ENCODE data around the gene NCKAP5.

NCKAP5 gene

DNA sequence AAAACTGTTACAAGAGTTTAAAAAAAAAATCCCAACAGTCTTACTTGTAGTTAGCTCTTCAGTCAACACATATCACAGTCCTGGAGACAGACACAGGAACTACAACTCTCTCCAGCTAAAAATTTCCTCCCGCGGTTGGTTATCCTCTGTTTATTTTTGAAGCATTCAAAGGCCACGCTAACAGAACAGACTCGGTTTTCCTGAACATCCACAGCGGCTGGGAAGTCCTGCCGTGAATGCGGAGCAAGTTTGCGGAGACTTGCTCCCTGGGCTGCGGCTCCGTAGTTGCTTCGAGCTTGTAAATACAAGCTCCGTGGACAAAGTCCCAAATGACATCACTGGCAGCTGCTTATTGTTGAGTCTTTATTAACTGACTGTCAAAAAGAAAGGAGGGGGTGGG is at the start of gene NCKAP5:
Gene NCKAP5, minus strand, starts transcription at position 292 of the 400 bp plus-strand sequence. CDS start 50,937 bp downstream, outside the sequence.
- peak; percentile 33 for DNase-seq (ENCODE audit: low spot score)

DNA sequence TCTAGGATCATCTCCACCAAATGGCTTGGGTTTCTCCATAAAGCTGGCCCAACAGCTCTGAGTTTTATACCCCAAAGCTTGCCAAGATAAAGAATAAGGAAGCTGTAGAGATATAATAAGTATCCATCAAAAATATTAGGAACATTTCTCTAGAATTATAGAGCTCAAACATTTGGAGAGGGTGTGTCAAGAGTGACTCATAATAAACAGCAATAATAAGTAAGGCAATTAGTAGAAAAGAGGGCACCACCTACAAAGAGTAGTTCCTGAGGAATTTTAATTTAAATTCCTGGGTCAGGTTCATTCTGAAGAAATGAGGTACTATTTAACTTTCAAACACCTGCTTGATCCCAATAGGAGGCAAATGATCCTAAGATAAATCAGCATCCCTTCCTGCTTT is 41.4 kb upstream of the NCKAP5 start:
- no peak for DNase-seq (ENCODE audit: low spot score)

DNA sequence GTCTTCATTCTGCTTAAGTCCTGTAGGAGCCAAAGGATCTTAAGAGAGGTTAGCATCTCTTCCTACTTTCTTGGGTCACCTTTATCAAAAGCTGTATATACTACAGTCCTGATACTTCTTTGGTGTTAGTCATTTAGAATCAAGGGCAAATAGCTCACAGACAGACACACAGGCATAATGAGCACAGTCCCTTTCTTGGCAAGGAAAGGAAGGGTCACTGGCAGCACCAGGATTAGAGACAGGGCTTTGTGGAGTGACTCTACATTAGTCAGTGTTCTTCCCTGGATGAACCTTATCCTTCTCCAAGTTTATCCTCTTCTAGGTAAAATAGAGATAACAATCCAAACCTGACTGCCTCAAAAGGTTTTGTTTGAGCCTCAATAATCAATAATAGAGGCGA is 40.0 kb upstream of the NCKAP5 start:
- peak; percentile 6 for DNase-seq (ENCODE audit: low spot score)

DNA sequence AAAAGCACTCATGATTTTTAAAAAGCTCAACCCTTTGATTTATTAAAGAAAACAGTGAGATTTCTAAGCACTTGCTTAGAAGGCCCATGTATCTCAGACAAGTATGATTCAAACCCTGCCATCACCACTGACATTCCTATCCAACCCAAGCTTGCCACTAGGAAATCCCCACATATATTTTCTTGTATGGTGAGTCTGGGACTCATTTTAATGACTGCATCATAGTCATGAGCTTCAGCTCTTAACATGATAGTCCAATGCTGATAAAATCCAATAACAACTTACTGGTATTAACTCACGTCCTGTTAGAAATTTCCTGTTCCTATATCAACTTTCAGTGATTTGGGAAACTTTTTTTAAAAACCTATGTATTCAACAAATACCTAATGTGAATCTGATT is 39.4 kb upstream of the NCKAP5 start:
- DNase-seq (ENCODE audit: low spot score) = peak; percentile 30

DNA sequence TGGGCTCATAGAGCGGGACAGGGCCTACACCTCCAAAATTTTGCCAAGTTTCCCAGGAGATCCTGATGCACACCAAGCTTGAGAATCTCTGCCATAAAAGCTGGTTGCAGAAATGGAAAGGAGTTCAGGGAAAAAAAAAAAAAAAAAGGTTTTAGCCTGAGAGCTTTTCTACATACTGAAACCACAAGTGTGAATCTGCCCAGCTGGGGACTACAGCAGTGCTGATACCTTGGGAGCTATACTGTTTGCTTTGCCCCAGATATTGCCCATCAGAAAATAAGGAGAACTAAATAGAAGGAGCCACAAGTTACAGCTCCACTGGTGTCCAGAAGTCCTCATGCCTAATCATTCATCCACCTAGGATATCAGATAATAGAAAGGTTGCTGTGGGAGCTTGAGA is 38.4 kb upstream of the NCKAP5 start:
- no peak for DNase-seq (ENCODE audit: low spot score)

DNA sequence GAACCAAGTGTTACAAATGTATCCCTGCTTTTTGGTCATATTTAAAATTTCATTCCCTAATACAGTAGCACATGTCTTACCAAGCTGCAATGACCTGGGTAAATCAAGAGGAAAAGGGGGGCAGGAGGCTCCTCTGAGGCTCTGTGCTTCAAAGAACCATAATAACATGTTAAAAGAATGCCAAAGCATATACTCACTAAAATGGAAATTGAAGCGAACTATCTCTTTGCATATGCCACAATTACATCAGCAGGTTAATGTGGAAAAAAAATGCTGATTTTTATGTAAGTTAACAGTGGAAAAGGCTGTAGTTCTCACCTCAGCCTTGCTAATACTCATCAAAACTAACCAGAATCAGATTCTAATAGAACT is 37.5 kb upstream of the NCKAP5 start:
- no peak for DNase-seq (ENCODE audit: low spot score)

DNA sequence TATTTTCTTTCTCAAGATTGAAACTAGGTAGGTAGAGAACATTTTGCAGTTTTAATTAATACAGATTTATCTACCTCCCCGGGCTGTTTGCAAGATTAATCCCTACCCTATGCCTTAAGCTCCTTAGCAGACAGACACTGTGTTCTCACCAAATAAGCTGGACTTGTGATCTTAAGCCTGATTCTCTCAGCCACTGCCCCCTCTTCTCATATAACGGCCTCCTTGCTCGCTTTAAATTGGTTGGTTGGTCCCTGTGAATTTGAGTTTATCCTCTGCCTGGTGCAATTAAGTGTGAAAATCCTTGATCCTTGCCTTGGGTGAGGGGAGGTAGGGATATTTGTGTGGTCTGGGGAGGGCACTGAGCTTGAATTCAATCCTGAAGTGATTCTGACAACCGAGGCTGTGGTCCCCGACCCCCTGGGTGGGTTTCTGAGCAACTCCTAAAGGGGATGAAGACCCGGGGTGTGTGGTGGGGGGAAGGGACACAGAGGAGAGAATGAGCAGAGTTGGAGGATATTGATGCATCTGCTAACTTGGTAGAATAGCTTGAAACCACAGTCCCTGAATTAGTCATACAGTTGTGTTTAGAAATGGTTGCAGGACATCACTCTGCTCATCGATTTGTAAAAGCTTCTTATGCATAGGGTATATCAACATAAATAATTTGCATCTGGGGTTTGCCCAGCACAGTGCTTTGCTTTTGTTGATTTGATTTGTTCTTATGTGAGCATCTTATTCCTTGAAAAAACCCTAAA is 36.9 kb upstream of the NCKAP5 start:
- DNase-seq (ENCODE audit: low spot score) = no peak

DNA sequence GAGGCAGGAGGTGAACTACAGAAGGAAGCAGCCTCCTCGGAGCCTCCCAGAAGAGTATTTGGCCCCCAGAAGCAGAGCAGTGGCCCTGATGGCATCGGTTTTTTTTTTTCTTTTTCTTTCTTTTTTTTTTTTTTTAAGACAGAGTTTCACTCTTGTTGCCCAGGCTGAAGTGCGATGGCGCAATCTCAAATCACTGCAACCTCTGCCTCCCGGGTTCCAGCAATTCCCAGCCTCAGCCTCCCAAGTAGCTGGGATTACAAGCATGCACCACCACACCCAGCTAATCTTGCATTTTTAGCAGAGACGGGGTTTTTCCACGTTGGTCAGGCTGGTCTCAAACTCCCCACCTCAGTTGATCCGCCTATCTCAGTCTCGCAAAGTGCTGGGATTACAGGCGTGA is 34.8 kb upstream of the NCKAP5 start:
- DNase-seq (ENCODE audit: low spot score) = no peak

DNA sequence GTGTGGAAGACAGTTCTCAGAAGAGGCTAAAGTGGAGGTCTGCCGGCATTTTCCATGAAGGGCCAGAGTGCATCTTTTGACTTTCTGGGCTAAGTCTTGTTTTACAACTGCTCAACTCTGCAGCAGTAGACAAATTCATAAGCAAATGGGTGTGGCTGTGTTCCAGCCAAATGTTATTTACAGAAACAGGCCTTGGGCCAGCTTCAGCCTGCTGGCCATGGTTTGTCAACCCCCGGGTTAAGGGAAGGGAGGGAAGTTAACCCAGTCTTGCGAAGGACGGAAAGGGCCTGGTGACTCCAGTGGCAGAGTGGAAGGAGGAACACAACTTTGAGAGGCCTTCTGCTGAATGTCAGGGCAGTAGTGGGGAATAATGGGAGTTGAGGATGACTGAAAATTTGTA is 34.3 kb upstream of the NCKAP5 start:
- DNase-seq (ENCODE audit: low spot score) = no peak

DNA sequence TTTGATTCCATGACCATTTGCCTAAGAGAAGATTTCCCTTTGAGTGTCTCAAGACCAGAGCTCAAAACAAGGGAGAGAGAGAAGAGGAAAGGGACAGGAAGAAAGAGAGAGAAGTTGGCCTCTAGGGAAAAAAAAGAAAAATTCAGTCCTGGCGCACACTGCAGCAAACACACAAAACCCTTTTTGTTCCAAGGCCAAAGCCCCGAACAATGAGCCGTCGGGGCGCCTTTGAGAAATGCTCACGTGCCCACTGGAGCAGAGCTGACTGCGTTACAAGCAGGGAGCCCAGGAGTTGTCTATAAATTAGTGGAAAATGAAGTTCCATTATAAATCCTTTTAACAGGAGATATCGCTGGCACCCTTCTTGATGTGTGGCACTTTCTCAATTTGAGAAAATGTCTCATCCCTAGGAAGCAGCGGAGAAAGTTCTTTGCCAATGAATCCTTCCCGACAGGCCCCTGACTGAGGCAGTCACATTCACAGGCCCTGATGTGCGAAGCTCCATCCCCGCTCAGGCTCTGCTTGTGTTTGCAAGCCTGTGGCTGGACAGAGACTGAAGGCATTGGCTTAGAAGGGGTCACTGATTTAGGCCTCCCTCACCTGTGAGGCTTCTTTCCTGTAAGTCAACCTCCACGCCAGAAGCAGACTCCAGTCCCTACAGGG is 32.1 kb upstream of the NCKAP5 start:
- DNase-seq (ENCODE audit: low spot score) = no peak

DNA sequence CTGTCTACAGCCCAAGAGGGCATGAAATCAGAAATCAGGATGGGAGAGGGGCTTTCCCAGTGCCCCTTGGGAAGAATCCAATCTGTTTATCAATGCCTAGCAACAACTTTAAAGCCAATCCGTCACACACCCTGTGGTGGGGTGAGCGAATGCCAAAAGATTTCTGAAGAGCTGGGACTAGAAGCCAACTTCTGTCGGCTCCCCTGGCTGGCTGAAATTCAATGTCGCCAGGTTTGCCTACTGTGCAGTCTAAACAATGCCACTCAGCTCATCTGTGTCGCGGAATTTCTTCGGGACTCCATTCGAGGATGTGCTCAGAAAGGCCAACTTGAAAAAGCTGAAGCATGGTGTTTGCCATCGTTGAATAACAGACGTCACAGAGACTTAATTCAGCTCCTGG is 31.5 kb upstream of the NCKAP5 start:
- no peak for DNase-seq (ENCODE audit: low spot score)

DNA sequence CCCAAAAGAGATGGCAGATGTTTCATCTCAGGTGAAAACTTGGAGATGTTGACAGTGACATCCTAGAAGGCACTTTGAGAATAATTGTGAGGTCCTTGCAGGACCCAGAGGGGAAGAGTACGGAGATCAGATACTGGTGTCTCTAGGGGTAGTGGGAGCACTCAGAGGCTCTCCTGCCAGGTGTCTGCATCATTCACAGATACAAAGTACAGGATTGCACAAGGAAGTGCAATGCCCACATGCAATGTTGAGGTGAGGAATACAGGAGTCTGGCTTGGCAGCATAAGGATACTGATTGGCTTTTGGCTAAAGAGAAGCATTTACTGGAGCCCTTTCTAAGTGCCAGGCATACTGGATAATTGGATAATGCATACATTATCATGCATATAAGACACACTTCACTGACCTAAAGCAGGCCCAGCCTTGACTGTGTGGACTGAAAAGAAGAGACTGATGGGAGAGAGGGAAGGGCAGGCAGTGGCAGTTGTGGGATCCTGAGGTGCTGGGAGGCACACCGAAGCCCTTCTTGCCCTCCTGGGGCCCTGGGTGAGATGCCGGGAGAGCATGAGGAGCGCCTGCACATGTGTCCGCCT is 31.0 kb upstream of the NCKAP5 start:
- DNase-seq (ENCODE audit: low spot score) = no peak

DNA sequence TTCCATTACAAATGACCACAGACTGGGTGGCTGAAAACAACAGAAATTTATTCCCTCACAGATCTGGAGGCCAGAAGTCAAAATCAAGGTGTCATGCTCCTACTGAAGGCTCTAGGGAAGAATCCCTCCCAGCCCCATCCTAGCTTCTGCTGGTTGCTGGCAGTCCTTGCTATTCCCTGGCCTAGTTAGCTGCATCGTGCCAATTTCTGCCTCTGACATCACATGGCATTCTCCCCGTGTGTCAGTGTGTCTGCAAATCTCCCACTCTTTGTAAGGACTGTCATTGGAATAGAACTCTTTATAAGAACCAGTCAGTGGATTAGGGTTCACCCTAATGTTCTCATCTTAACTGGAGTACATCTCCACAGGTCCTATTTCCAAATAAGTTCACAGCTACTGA is 30.5 kb upstream of the NCKAP5 start:
- DNase-seq (ENCODE audit: low spot score) = no peak

DNA sequence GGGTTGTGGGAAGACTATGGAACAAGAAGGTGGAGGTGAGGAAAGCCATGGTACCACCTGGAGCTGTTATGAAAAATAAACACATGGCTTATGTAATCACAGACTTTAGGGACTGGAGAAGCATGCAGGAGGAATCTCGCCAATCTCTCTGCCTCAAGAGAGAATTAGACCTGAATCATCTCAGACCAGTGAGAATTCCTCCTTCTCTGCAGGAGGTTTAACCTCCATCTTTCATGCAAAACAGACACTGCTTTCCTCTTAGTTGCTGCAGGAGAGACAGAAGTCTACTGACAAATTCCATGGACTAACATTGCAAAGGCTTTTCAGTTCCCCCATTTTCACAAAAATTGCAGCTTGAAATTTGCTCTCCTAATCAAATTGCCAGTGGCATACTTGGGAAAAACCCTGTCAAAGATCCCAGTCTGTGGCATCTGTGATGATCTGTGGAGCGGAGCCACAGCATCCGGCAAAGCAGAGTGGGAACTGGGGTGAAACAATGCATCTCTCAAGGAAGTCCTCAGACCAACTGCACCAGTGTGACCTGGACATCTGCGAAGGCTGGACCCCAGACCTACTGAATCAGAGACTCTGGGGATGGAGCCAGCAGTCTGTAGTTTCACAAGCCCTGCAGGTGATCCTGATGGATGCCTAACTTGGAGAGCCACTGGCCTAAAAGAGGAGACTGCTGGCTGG is 28.6 kb upstream of the NCKAP5 start:
- DNase-seq (ENCODE audit: low spot score) = no peak

DNA sequence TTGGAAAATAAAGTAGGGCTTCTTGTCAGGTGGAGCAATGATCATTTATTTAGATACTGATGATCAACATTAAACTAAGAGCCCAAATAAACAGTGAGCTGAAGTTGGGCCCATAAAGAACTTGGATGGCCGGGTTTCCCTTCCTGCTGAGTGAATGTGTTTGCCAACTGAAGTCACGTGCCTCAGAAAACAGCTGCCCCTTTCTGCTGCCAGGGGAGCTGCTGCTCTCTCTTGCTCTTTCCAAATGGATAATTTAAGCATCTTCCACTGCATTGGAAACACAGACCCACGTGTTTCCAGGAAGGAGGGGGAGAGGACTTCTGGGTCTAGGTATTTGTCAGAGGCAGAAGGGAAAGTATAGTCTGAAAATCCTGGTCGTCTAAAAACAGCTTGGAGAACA is 22.9 kb upstream of the NCKAP5 start:
- no peak for DNase-seq (ENCODE audit: low spot score)

DNA sequence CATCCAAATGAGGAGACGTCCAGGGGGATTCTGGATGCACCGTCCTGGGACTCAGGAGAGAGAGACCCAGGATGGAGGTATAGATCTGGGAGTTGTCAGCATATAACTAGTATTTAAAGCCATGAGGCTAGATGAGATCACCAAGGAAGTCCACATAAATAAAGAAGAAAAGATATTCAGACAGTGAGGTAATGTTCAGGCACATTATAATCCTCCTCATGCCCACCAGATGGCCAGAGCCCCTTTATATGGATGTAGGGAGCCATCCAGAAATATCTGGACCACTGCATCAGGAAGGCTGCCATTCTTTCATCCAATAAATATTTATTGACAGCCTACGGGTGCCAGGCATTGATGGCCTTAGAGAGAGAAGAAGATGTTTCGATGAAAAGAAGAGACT is 21.2 kb upstream of the NCKAP5 start:
- no peak for DNase-seq (ENCODE audit: low spot score)

DNA sequence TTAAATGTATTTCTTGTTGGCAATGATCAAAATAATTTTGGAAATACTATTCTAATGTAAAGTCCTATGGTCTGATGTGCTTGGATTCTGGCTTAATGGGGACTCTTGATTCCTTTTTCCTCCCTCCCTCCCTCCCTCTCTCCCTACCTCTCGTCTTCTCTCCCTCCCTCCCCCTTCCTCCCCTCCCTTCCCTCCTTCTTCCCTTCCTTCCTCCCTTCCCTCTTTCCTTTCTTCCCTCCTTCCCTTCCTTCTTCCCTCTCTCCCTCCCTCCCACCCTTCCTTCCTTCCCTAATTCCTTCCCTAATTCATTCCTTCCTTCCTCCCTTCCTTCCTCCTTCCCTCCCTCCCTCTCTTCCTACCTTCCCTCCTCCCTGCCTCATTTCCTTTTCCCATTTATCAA is 19.9 kb upstream of the NCKAP5 start:
- DNase-seq (ENCODE audit: low spot score) = no peak

DNA sequence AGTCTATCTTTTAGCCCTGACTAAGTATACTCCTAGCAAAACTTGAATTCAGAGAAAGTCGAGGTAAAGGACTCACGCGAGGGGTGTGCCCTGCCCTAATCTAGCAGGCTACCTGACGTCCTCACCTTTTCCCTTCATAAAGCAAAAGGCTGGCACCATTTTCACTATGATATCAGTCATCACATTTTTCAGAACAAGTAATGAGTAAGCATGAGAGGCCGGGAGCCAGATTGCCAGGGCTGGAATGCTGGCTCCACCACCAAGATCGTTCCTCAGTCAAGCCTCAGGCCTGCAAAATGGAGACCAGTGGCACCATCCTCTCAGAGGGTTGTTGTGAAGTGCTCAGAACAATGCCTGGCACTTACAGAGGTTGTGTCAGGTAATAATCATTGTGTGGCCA is 18.7 kb upstream of the NCKAP5 start:
- no peak for DNase-seq (ENCODE audit: low spot score)

DNA sequence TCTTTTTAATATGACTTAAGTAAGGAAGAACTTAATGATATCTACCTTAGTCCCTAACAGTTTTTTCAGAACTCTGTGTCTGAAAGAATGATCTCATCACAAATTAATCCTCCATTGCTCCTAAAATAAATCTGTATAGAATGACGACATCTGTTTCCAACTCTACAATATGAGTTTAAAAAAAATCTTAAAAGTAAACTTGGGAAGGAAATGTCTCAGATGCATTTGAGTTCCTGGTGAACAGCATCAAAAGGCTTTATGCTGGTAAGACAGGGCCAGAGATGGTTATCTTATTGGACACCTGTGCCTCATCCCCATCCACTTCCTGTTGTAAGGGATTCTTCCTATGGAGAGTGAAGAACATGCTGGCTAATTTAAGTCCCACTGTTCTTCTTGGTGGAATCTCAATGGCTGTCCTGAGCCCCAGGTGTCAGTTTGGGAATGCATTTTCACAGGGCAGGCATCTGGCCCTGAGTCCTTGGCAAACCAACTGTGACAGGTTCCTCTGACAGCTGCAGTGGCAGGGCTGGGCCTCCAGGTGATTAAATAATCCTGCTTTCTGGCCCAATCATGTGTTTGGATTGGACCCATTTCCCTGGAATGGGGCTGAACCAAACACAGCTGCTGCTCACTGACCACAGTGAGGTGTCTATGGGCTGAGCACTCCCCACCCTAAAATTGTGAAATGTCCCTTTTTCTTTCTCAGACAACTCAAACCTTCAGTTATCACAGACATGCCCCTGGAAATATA is 12.9 kb upstream of the NCKAP5 start:
- peak; percentile 60 for DNase-seq (ENCODE audit: low spot score)

DNA sequence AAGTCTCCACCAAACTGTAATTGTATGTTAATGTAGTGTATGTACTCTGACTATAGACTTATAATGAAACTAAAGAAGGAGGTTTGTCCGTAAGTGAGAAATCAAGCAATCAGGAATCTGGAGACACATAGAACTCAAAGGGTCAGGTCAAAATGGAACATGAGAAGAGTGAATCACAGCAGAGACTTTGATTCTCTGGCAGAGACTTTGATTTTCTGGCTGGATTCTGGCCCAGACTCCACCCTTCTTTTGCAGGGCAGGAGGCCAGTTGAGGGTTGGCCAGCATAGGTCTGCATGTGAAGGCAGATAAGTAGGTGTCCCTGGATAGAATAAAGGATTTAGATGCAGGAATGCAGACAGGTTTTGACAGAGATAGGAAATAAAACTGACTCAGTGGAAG is 11.0 kb upstream of the NCKAP5 start:
- DNase-seq (ENCODE audit: low spot score) = peak; percentile 47

DNA sequence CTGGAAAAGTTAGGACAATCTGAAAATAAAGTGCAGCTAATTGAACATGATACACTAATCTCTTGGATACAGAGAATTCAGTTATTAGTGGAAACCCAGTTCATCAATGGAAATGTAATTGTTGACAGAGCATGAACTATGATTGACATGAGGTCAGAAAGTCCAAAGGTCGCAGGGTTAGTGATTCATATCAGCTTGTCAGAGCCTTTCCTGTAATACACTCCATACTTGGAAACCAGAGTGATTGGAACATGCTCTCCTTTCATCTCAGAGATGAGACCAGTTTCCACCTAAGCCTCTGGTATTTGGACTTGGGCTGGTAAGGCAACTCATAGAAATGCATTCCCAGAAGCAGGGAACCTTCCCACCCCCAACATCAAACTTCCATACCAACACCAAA is 8.5 kb upstream of the NCKAP5 start:
- DNase-seq (ENCODE audit: low spot score) = no peak

DNA sequence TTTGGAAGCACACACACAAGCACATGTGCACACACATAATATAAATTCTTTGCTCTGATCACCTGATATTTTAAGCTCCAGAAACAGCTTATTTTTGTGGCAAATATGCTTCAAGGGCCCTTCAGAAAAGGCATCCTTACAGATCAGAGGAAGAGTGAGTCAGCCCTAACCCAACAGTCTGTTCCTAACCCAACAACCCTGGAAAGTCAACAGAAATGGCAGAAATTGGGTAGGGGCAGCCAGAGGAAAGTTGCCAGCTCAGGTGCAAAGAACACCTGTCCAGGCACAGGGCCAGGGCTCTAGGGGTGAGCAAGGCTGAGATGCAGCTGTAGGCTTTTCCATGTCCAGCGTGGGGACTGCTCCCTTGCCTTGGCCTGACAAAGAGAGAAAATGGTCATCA is 6.4 kb upstream of the NCKAP5 start:
- DNase-seq (ENCODE audit: low spot score) = no peak

All from kidney capillary endothelial cell (primary cell).